Tibial nerve (tissue), 4 donors: ENCODE results near the gene PKP1. TPM values are rescaled to one million over a fixed set of nuclear protein-coding genes. Genes with fewer than 3 reads are reported as not detected.

Experiments
- DNase-seq, 2 donors: peaks; one replicate each; pipeline ENCODE4 v3.0.0-alpha.2; 2019; ENCODE audit warnings: low spot score in 2 of 2
- H3K27ac ChIP-seq, 4 donors: fragments of 200-600 bp; sonication (generic) in 3 of 4; one replicate each; pipeline ENCODE4 v1.5.1; 2017 to 2019; ENCODE audit warnings: mild to moderate bottlenecking in 1 of 4
- H3K27me3 ChIP-seq, 2 donors: fragments of 200-600 bp; sonication (generic) in 1 of 2; one replicate each; pipeline versions ENCODE4 v1.5.1 to v1.6.0; 2017 to 2019
- H3K36me3 ChIP-seq, 3 donors: fragments of 200-600 bp; sonication (generic); one replicate each; pipeline ENCODE4 v1.5.1; 2018 to 2019
- H3K4me1 ChIP-seq, 4 donors: fragments of 200-600 bp; sonication (generic) in 3 of 4; one replicate each; pipeline ENCODE4 v1.5.1; 2017 to 2019
- H3K4me3 ChIP-seq, 4 donors: fragments of 200-600 bp; sonication (generic) in 3 of 4; one replicate each; pipeline ENCODE4 v1.5.1; 2017 to 2019; ENCODE audit warnings: mild to moderate bottlenecking in 1 of 4, moderate library complexity in 1 of 4
- H3K9me3 ChIP-seq, 4 donors: fragments of 200-600 bp; sonication (generic) in 3 of 4; one replicate each; pipeline ENCODE4 v1.5.1; 2017 to 2019
- EP300 ChIP-seq, 2 donors: sonication (generic); formaldehyde crosslinking; IDR thresholded peaks; one replicate each; pipeline ENCODE4 v1.6.1; 2017; ENCODE audit warnings: antibody characterized with exemption in 2 of 2, mild to moderate bottlenecking in 1 of 2
- POLR2A ChIP-seq, 2 donors: fragments of 450-650 bp; IDR thresholded peaks; one replicate each; pipeline ENCODE4 v1.6.1; 2017; ENCODE audit warnings: antibody characterized with exemption in 2 of 2, mild to moderate bottlenecking in 2 of 2, moderate library complexity in 2 of 2
- WGBS, 2 donors: methylation state at CpG; one replicate each; pipeline ENCODE4 v1.1.5; 2018; 5-methylcytosine and 5-hydroxymethylcytosine counted together
- total RNA-seq, 4 donors: library from RNA; depleted of rRNA; stranded (reverse); fragments of >200 nt; gene quantifications; one replicate each; pipeline ENCODE4 v1.1.0, GENCODE V29; 2016
- TF ChIP-seq, protein P1 (sequence below), 5 experiments: fragments of 200-600 bp in 3 of 5; fragments of 450-650 bp in 2 of 5; sonication (generic) in 3 of 5; IDR thresholded peaks; one replicate each; pipeline ENCODE4 v1.5.1; 2016 to 2019; ENCODE audit warnings: antibody characterized with exemption in 5 of 5, mild to moderate bottlenecking in 3 of 5, moderate library complexity in 2 of 5

PKP1 gene
- total RNA-seq, 4 donors from 2014 or later = 0.22 to 0.90 (median 0.39) TPM; not detected in 1

DNA sequence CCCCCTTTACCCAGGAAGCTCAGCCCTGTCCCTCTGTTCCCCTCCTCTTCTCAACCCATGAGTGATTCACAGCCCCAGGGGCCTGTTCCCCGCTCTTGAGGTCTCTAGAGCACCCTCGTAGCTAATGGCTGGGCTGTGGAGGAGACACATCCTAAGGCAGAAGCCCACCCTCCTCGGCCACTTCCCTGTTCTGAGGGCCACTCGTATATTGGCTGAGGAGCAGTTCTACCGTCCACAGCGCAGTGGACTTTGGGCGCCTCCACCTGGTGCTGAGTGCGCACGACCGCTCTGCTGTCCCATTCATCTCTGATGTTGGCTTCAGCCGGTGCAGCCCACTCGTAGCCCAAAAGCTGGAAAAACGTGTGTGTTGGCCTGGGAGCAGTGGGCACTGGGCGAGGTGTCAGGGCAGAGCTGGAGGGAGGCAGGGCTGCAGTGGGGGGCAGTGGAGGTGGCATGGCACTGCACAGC lies 24.5 kb upstream of the PKP1 start:
- Histone ChIP-seq H3K27ac (no peak overlapping the region), H3K9me3 (no peaks in the 10 kb centered on the region), H3K27me3 (peaks cover 0 to 30% of the 10 kb centered on the region in 2 donors), H3K4me3 (no peak overlapping the region), H3K36me3 (no peaks in the 10 kb centered on the region), H3K4me1 (peaks cover 0 to 16% (median 4%) of the 10 kb centered on the region in 4 donors)
- TF ChIP-seq, protein P1, sequence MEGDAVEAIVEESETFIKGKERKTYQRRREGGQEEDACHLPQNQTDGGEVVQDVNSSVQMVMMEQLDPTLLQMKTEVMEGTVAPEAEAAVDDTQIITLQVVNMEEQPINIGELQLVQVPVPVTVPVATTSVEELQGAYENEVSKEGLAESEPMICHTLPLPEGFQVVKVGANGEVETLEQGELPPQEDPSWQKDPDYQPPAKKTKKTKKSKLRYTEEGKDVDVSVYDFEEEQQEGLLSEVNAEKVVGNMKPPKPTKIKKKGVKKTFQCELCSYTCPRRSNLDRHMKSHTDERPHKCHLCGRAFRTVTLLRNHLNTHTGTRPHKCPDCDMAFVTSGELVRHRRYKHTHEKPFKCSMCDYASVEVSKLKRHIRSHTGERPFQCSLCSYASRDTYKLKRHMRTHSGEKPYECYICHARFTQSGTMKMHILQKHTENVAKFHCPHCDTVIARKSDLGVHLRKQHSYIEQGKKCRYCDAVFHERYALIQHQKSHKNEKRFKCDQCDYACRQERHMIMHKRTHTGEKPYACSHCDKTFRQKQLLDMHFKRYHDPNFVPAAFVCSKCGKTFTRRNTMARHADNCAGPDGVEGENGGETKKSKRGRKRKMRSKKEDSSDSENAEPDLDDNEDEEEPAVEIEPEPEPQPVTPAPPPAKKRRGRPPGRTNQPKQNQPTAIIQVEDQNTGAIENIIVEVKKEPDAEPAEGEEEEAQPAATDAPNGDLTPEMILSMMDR (IDR thresholded peaks at IDR 0.05) = no peak
- TF ChIP-seq POLR2A (IDR thresholded peaks at IDR 0.05) (no peak), EP300 (IDR thresholded peaks at IDR 0.05) (no peak)
- 80 to 84% methylated on average over 12 to 14 of the region's 14 CpGs for WGBS, 2 donors
- DNase-seq = no peak

DNA sequence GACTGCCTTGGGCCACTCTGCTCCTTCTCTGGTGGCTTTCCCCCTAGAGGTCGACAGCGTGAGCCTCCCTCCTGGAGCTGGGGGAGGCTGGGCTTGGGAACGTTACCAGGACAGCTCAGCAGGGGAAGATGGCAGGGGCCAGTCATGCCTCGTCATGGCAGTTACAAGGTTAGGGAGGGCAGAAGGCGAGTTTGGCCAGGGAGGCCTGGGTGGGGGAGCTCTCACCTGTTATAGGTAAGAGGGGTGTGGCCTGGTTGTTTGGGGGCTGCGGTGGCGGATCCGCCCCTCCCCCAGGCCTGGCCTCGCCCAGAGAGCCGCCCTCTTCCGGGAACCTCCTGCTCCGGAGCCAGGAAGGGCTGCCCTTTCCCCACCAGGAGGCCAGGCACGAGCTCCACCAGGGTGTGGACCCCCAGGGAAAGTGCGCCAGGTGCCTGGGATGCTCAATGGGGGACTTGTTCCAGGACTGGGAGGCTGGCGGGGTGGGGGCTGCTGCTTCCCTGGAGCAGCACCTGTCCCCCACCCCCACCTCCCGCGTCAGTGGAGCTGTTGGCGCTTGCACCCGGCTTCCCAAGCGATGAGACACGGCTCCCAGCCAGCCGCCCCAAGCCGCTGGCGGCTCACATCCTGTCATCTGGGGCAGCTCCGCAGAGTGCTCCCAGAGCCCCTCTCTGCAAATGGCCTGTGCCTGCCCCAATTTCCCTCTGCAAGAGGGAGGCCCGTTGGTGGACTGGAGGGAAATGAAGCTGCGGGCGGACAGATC lies 23.6 kb upstream of the PKP1 start:
- 3 to 5% methylated on average over 18 to 24 of the region's 28 CpGs for WGBS, 2 donors
- Histone ChIP-seq H3K9me3 (no peaks in the 10 kb centered on the region), H3K4me3 (no peak overlapping the region), H3K4me1 (peaks cover 0 to 13% (median 4%) of the 10 kb centered on the region in 4 donors), H3K27me3 (peaks cover 0 to 30% of the 10 kb centered on the region in 2 donors), H3K36me3 (no peaks in the 10 kb centered on the region), H3K27ac (no peak overlapping the region)
- TF ChIP-seq EP300 (IDR thresholded peaks at IDR 0.05) (no peak), POLR2A (IDR thresholded peaks at IDR 0.05) (no peak)
- TF ChIP-seq, protein P1 (IDR thresholded peaks at IDR 0.05) = no peak
- DNase-seq = no peak

DNA sequence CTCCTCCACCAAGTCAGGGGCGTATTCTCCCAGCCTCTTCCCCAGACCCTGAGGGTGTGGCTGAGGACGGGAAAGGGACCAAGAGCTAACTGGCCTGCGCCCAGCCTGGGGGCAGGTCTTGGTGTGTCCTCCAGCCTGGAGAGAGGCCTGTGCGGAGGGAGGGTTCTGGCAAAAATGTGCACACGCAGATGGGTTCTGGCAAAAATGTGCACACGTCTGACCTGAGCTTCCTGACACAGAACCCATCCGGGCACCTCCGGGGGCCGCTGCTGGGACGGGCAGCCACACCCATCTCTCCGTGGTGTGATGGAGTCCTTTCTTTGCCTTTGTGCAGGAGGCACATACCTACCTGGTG lies 23.1 kb upstream of the PKP1 start:
- Histone ChIP-seq H3K4me1 (peaks cover 0 to 11% (median 4%) of the 10 kb centered on the region in 4 donors), H3K9me3 (no peaks in the 10 kb centered on the region), H3K36me3 (no peaks in the 10 kb centered on the region), H3K27me3 (peaks cover 0 to 30% of the 10 kb centered on the region in 2 donors), H3K27ac (no peak overlapping the region), H3K4me3 (no peak overlapping the region)
- WGBS, 2 donors = 39 to 44% methylated on average over 8 to 11 of the region's 11 CpGs
- DNase-seq = no peak
- TF ChIP-seq, protein P1 (IDR thresholded peaks at IDR 0.05) = no peak
- TF ChIP-seq EP300 (IDR thresholded peaks at IDR 0.05) = no peak
- no peak for TF ChIP-seq POLR2A (IDR thresholded peaks at IDR 0.05)

DNA sequence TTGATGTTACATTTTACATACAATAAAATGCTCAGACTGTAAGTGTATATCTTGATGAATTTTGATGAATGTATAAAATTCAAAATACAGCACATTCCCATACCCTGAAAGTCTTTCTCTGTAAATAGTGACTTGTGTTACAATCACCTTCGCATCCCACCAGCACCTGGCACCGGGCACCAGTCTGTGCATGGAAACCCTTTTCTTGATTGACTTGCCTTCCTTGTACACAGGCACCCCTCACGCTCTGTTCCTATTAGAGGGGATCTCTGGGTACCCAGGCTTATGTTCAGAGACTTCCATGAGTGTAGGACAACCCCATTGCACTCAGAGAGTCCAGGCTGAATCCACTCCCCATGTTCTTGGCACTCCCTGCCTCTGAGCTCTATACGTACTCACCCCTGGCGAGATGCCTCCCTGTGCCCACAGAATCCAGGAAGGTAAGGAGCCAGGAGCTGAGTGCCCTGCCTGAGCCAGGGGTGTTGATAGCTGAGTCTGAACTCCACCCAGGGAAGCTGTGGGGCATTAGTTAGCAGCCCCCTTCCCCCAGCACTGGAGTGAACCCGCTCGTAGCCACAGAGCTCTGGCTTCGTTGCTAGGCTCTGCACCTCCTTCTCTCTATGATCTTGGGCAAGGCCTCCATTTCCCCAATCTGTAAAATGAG lies 22.5 kb upstream of the PKP1 start:
- DNase-seq = no peak
- Histone ChIP-seq H3K4me1 (peaks cover 0 to 11% (median 4%) of the 10 kb centered on the region in 4 donors), H3K4me3 (no peak overlapping the region), H3K36me3 (no peaks in the 10 kb centered on the region), H3K27ac (no peak overlapping the region), H3K9me3 (no peaks in the 10 kb centered on the region), H3K27me3 (peaks cover 0 to 30% of the 10 kb centered on the region in 2 donors)
- TF ChIP-seq POLR2A (IDR thresholded peaks at IDR 0.05) (no peak), EP300 (IDR thresholded peaks at IDR 0.05) (no peak)
- TF ChIP-seq, protein P1 (IDR thresholded peaks at IDR 0.05) = no peak
- 88 to 96% methylated on average over 8 of the region's 8 CpGs for WGBS, 2 donors
